Thymus (tissue), 11 donors: Measurements from ENCODE around the gene AP3B1. TPM values are rescaled to one million over a fixed set of nuclear protein-coding genes. Genes with fewer than 3 reads are reported as not detected.

Experiments
- DNase-seq, 9 donors: peaks; one replicate each; pipeline ENCODE4 v3.0.0-alpha.2; 2013; ENCODE audit warnings: low spot score in 9 of 9, low read depth in 6 of 9, missing footprints in 1 of 9
- H3K27ac ChIP-seq, 2 donors: one replicate each; pipeline ENCODE4 v1.5.1; 2013; ENCODE audit warnings: control low read depth in 1 of 2, low read depth in 1 of 2, low read length in 1 of 2, mild to moderate bottlenecking in 1 of 2, moderate library complexity in 1 of 2
- H3K27me3 ChIP-seq, 2 donors: one replicate each; pipeline ENCODE4 v1.5.1; 2013; ENCODE audit warnings: low read length in 1 of 2; ENCODE audit not compliant: control insufficient read depth in 2 of 2, insufficient read depth in 1 of 2
- H3K36me3 ChIP-seq, 2 donors: one replicate each; pipeline ENCODE4 v1.5.1; 2013; ENCODE audit warnings: low read length in 1 of 2, mild to moderate bottlenecking in 1 of 2, moderate library complexity in 1 of 2; ENCODE audit not compliant: control insufficient read depth in 2 of 2, insufficient read depth in 2 of 2
- H3K4me1 ChIP-seq, 2 donors: one replicate each; pipeline ENCODE4 v1.5.1; 2013; ENCODE audit warnings: low read length in 2 of 2; ENCODE audit not compliant: control insufficient read depth in 2 of 2, insufficient read depth in 2 of 2
- H3K4me3 ChIP-seq, 2 donors: one replicate each; pipeline ENCODE4 v1.5.1; 2013; ENCODE audit warnings: low read length in 2 of 2, control low read depth in 1 of 2, mild to moderate bottlenecking in 1 of 2
- H3K9me3 ChIP-seq, 2 donors: one replicate each; pipeline ENCODE4 v1.5.1; 2013; ENCODE audit warnings: low read length in 1 of 2, mild to moderate bottlenecking in 1 of 2; ENCODE audit not compliant: control insufficient read depth in 2 of 2, insufficient read depth in 1 of 2
- WGBS: extraction: QIAGEN DNeasy Blood & Tissue Kit; methylation state at CpG from one replicate; pipeline ENCODE4 v1.1.7; 2013; 5-methylcytosine and 5-hydroxymethylcytosine counted together
- polyA plus RNA-seq: library from polyadenylated mRNA; stranded (reverse); fragments of 200-250 nt; gene quantifications from one replicate; pipeline ENCODE4 v1.2.3, GENCODE V29; 2013
- total RNA-seq: library from RNA; stranded (reverse); fragments of 120-200 nt; gene quantifications from one replicate; pipeline ENCODE4 v1.2.4, GENCODE V29; 2013
- donor health status: healthy.

AP3B1 gene
- total and polyA plus RNA-seq, 2 donors = 38.3 to 39.2 TPM

DNA sequence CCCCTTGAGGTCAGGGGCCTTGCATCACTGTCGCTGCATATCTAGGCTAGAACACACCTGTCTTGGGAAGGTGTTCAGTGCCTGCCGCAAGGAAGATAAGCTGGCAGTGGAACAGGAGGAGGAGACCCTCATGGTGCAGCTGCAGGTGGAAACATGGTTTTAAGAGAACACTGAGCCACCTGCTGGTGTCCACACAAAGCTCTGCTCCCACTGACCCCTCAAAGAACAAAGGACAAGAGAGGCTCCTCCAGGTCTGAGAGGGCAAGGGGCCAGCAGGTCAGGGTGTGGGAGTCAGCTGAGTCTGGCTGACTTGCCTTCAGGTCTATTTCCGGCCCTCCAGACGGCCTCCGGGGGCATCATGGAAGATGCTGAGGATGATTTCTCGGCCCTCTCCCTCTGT is 308.2 kb downstream of the AP3B1 start:
- 96% methylated on average over 6 of the region's 6 CpGs for WGBS
- Histone ChIP-seq H3K4me3 (no peak overlapping the region), H3K4me1 (no peaks in the 10 kb centered on the region), H3K27me3 (peaks cover 2 to 19% of the 10 kb centered on the region in 2 donors), H3K9me3 (no peaks in the 10 kb centered on the region), H3K36me3 (no peaks in the 10 kb centered on the region), H3K27ac (no peak overlapping the region)
- no peak for DNase-seq

DNA sequence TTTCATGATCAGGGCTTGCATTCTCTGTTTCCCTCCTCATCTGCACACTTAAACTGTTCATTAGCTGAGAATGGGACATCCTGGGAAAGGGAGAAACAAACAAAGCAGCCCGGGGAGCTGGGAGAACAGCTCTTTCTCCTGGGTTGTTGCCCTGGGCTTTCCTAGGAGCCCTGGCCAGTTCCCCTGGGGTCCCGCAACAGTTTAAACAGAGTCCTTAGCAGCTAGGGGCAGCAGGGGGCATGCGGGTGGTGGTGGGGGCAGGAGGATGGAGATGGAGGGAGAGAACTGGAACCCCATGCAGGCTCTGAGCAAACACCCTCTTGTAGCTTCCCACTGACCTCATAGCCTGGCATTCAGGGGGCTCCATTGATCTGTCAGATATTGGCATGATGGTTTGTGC is 309.3 kb downstream of the AP3B1 start:
- Histone ChIP-seq H3K4me1 (no peaks in the 10 kb centered on the region), H3K27me3 (peaks cover 2 to 22% of the 10 kb centered on the region in 2 donors), H3K9me3 (no peaks in the 10 kb centered on the region), H3K36me3 (no peaks in the 10 kb centered on the region), H3K4me3 (no peak overlapping the region), H3K27ac (no peak overlapping the region)
- WGBS = 55% methylated on average over 3 of the region's 3 CpGs
- DNase-seq = no peak

DNA sequence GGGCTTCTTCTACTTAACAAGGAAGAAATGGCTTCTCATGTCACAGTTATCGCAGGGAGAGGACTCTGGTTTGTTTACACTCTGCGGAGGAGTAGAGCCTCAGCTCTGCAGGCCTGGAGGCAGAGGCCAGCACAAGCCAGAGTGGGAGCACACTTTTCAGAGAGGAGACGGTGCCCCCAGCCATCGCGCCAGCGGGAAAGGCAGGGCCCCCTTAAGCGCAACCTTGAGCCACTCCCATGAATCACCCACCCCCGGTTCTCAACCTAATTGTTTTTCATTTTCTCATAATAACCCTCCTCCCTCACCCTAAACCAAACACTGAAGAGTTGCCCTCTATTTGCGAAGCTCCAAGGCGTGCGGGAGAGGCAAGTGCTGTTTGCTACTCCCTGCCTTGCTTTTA is 309.9 kb downstream of the AP3B1 start:
- no peaks in the 10 kb centered on the region for H3K4me1 ChIP-seq
- DNase-seq = no peak
- H3K27ac ChIP-seq = no peak overlapping the region
- 55% methylated on average over 11 of the region's 11 CpGs for WGBS
- peaks cover 2 to 25% of the 10 kb centered on the region in 2 donors for H3K27me3 ChIP-seq
- H3K4me3 ChIP-seq = no peak overlapping the region
- no peaks in the 10 kb centered on the region for H3K36me3 ChIP-seq
- no peaks in the 10 kb centered on the region for H3K9me3 ChIP-seq

DNA sequence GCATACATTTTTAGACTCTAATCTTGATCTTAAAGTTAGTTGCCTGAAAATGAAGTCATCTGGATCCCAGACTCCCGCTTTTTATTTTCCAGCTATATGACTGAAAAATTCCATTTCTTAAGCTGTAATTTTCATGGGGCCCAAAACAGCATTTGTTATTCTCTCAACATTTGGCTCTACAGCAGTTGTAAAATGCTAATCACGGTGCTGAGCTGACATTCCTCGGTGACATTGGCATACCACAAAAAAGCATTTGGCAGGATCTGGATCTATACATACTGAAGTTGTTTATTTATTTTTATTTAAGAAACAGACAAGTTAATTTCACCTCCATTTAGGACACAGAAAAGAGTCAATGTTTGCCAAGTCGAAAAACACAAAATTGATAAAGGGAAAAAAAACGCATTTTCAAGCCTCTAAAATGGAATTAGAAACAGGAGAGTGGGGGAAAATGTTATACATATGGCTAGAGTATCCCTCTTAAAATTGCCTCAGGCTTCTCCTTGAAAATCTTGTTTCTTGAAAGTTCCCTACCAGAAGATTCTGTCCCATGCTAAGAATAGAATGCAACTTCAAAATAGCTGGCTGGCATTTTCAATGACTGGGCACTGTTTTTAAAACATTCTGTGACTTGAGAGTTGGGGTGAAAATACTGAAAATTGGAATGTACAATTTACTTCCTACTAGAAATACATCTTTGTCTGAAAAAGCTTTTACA is 310.9 kb downstream of the AP3B1 start:
- WGBS = 82% methylated on average over 5 of the region's 5 CpGs
- H3K4me3 ChIP-seq = no peak overlapping the region
- no peaks in the 10 kb centered on the region for H3K9me3 ChIP-seq
- H3K27me3 ChIP-seq = peaks cover 2 to 25% of the 10 kb centered on the region in 2 donors
- H3K27ac ChIP-seq = no peak overlapping the region
- no peaks in the 10 kb centered on the region for H3K36me3 ChIP-seq
- H3K4me1 ChIP-seq = no peaks in the 10 kb centered on the region
- no peak for DNase-seq

DNA sequence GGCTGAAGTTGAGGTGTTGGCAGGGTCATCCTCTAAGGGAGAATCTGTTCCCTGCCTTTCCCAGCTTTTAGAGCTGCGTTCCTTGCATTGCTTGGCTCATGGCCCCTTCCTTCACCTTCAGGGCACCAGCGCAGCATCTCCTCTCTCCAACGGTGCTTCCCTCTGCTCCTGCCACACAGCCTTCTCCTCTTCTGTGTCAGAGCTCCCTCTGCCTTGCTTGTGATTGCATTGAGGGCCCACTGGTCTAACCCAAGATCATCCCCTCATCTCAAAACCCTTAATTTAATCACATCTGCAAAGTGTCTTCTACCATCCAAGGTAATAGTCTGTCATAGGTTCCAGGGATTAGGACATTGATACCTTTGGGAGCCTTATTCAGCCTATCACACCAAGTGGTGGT is 312.7 kb downstream of the AP3B1 start:
- H3K4me3 ChIP-seq = no peak overlapping the region
- no peak for DNase-seq
- H3K27me3 ChIP-seq = peaks cover 2 to 27% of the 10 kb centered on the region in 2 donors
- H3K9me3 ChIP-seq = no peaks in the 10 kb centered on the region
- H3K27ac ChIP-seq = no peak overlapping the region
- no peaks in the 10 kb centered on the region for H3K36me3 ChIP-seq
- H3K4me1 ChIP-seq = no peaks in the 10 kb centered on the region
- WGBS = 89% methylated on average over 3 of the region's 3 CpGs

DNA sequence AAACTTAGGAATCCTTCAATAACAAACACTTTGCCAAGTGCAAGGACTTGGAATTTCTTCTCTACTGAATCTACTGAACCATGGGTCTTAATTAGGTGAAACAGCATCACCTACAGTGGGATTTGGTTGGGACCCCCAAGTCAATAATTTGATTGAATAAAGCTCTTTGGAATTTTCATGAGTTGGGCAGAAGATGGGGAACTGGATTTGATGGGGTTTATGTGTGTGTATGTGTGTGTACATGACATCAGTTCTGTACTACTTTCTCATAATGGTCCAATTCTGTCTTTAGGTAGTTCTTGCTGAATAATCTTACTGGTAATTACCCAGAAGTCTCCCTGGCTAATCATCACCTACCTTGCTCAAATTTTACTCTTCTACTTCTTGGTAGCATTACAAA is 319.9 kb downstream of the AP3B1 start:
- Histone ChIP-seq H3K9me3 (peaks cover 1 to 4% of the 10 kb centered on the region in 2 donors), H3K36me3 (no peaks in the 10 kb centered on the region), H3K4me1 (peaks cover 0 to 7% of the 10 kb centered on the region in 2 donors), H3K27ac (no peak overlapping the region), H3K27me3 (peaks cover 31 to 71% of the 10 kb centered on the region in 2 donors), H3K4me3 (no peak overlapping the region)
- DNase-seq = no peak

DNA sequence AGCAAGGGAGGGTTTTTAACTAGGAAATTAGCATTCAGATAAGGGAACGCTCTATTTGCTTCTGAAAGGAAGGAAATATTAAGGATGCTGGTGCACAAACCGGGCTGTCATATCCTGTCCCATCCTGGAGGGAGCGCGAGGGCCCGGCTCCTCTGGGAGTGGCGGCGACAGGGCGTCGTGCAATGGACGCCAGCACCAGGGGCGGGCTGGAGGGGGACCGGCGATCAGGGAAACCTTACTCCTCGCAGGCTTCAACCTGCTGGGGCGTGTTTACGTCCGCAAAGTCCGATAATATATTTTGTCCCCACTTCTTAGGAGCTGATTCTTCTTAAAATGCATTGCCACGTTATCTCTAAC is 321.3 kb downstream of the AP3B1 start:
- Histone ChIP-seq H3K36me3 (no peaks in the 10 kb centered on the region), H3K4me1 (peaks cover 0 to 7% of the 10 kb centered on the region in 2 donors), H3K27me3 (peaks cover 35 to 80% of the 10 kb centered on the region in 2 donors), H3K27ac (no peak overlapping the region), H3K9me3 (peaks cover 1 to 4% of the 10 kb centered on the region in 2 donors), H3K4me3 (no peak overlapping the region)
- DNase-seq = no peak
- 9% methylated on average over 19 of the region's 19 CpGs for WGBS

DNA sequence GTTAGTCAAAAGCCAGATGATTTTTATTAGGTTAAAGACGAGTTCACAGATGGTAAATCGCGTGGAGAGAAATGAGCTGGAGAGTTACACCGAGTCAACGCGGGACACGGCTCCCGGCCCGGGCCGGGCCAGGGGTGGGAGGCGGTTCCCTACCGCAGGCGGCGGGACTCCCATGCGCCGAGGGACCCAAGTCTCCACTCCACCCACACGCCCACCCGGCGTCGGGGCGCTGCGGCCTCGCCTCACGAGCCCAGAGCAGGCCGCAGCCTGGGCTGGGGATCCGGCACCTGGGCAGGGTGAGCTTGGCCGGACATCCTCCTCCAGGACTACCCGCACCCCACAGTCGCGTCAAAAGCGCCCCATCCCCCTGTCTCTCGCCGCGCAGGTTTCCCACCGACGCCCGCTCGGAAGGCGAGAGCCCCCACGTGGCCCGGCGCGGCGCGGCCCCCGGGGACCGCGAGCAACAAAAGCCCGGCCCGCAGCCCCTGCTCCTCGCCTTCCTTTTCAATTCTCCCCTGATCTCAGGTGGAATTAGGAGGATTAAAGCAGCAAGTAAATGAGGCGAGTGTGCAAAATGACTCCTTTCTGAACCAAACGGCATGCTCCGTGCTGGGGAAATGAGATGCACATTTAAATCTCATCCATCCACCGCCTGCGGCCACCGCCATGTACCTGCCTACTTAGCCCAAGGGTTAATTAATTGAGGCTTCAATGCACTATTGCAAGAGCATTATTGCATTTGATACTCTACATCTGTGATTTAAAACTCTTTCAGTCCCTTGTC is 321.8 kb downstream of the AP3B1 start:
- H3K4me3 ChIP-seq = peak overlapping the region in 1 of 2 donors; percentile 10
- no peak overlapping the region for H3K27ac ChIP-seq
- peak in 2 of 9 donors; percentile 28 to 36 for DNase-seq
- peaks cover 35 to 81% of the 10 kb centered on the region in 2 donors for H3K27me3 ChIP-seq
- 2% methylated on average over 57 of the region's 57 CpGs for WGBS
- H3K4me1 ChIP-seq = peaks cover 0 to 7% of the 10 kb centered on the region in 2 donors
- peaks cover 1 to 4% of the 10 kb centered on the region in 2 donors for H3K9me3 ChIP-seq
- no peaks in the 10 kb centered on the region for H3K36me3 ChIP-seq

DNA sequence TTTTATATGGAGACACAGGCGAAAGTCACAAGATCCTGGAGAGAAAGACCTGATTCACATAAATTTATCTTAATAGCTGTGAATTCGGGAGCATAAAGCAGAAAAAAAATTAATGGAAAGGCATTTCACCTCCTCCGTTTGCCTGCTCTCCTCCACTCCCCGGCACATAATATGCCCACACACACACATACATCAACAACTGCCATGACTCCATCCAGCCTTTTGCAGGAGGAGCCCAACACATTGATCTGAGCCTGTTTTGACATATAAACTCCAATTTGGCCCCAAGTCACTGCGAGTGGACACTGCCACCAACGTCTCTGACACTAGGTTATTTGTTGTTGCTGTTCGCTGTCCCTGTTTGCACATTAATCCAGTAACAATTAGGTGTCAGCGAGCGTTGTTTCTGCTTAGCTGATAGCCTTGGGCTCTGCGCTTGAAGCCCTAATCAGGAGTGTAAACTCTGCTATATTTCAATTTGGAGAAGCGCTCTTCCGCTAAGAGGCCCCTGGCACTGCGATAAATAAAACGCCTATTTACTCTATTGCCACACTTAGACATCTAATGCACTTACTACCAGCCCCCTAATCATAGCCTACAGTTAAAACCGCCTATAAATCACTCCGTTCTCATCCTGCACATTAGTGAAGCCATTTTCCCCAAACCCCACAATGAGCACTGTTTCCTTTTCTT is 322.6 kb downstream of the AP3B1 start:
- Histone ChIP-seq H3K4me3 (peak overlapping the region in 1 of 2 donors; percentile 10), H3K36me3 (no peaks in the 10 kb centered on the region), H3K4me1 (peaks cover 0 to 7% of the 10 kb centered on the region in 2 donors), H3K27me3 (peaks cover 35 to 82% of the 10 kb centered on the region in 2 donors), H3K27ac (no peak overlapping the region), H3K9me3 (peaks cover 1 to 4% of the 10 kb centered on the region in 2 donors)
- peak in 1 of 9 donors; percentile 15 for DNase-seq
- WGBS = 17% methylated on average over 16 of the region's 16 CpGs
